RWPE2 (cell line): ENCODE measurements around the gene CACHD1.
A peak's percentile ranks its signal among the peaks of the same experiment; 100 is the strongest.

Source experiments
- ATAC-seq: fragments of 200-7000 bp; cut with Tn5 transposase; 3 replicates; pipeline ENCODE4 v1.9.1; 2021; ENCODE audit warnings: low read depth
- DNase-seq: peaks from one replicate; pipeline ENCODE4 v3.0.0-alpha.2; 2020; ENCODE audit warnings: low spot score
- H3K27ac ChIP-seq: fragments of 450-650 bp; 2 replicates; pipeline ENCODE4 v1.5.1; 2017; ENCODE audit warnings: mild to moderate bottlenecking; ENCODE audit not compliant: poor library complexity, severe bottlenecking
- H3K27me3 ChIP-seq: fragments of 250-450 bp; sonication (Bioruptor Pico); 2 replicates; pipeline ENCODE4 v1.5.1; 2021; ENCODE audit warnings: mild to moderate bottlenecking, moderate library complexity; ENCODE audit not compliant: insufficient read depth, poor library complexity, severe bottlenecking
- H3K36me3 ChIP-seq: fragments of 250-450 bp; sonication (Bioruptor Pico); 2 replicates; pipeline ENCODE4 v1.5.1; 2020; ENCODE audit warnings: low read depth, mild to moderate bottlenecking, moderate library complexity
- H3K4me1 ChIP-seq: fragments of 250-450 bp; sonication (Bioruptor Pico); 2 replicates; pipeline ENCODE4 v1.5.1; 2021; ENCODE audit warnings: mild to moderate bottlenecking, moderate library complexity; ENCODE audit not compliant: insufficient read depth, poor library complexity, severe bottlenecking
- H3K4me3 ChIP-seq: fragments of 250-450 bp; sonication (Bioruptor Pico); 2 replicates; pipeline ENCODE4 v1.5.1; 2021; ENCODE audit warnings: mild to moderate bottlenecking, moderate library complexity; ENCODE audit not compliant: severe bottlenecking
- H3K9me3 ChIP-seq: fragments of 250-450 bp; sonication (Bioruptor Pico); 2 replicates; pipeline ENCODE4 v1.5.1; 2021; ENCODE audit warnings: mild to moderate bottlenecking, moderate library complexity; ENCODE audit not compliant: severe bottlenecking
- TF ChIP-seq, protein P1 (sequence below): fragments of 450-650 bp; IDR thresholded peaks from one replicate; pipeline ENCODE4 v1.5.1; 2017; ENCODE audit warnings: mild to moderate bottlenecking, moderate library complexity; ENCODE audit not compliant: poor library complexity, severe bottlenecking

Gene CACHD1

DNA sequence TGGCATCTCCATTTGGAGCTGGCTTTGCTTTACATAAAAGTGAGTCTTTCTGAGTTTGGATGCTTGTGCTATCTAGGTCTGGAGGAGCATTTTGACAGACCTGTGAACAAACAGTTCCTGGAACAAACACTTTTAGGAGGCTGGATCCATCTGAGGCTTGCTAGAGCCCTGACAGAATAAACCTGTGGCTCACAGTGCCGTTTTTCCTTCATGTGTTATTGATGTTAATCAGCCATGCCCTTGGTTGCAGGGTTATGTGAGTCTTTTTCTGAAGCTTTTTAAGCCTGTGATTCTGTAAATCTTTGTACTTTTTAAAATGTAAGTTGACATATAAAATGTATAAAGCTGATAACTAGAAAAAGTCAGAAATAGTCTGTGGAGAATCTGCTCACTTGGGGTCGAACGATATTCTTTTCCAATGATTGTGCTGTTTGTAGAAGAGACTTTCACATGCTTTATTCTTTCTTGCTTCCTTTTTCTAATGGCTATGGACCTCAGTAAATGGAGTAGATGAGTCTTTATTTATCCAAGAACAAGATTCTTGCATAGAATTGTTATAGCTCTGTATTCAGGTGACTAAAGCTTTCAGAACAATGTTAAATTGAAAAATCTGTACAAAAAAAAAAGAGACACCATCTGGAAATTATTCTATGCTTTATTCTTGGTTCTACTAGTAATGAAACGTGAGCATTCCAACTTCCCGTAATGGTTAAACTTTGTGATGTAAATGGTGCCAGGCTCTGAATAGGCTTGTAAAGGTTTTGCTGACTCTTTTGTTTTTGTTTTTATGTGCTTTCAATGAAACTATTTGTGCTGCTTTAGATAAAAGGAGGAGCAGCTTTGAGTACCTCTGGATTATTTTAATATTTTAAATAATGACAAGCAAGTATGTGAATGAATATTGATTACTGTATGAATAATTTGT is 53.7 kb downstream of the CACHD1 start:
- Histone ChIP-seq H3K4me1 (peaks cover 21% of the 10 kb centered on the region), H3K27ac (no peak overlapping the region), H3K27me3 (no peaks in the 10 kb centered on the region), H3K36me3 (no peaks in the 10 kb centered on the region), H3K4me3 (no peak overlapping the region), H3K9me3 (no peaks in the 10 kb centered on the region)
- no peak for DNase-seq
- TF ChIP-seq, protein P1, sequence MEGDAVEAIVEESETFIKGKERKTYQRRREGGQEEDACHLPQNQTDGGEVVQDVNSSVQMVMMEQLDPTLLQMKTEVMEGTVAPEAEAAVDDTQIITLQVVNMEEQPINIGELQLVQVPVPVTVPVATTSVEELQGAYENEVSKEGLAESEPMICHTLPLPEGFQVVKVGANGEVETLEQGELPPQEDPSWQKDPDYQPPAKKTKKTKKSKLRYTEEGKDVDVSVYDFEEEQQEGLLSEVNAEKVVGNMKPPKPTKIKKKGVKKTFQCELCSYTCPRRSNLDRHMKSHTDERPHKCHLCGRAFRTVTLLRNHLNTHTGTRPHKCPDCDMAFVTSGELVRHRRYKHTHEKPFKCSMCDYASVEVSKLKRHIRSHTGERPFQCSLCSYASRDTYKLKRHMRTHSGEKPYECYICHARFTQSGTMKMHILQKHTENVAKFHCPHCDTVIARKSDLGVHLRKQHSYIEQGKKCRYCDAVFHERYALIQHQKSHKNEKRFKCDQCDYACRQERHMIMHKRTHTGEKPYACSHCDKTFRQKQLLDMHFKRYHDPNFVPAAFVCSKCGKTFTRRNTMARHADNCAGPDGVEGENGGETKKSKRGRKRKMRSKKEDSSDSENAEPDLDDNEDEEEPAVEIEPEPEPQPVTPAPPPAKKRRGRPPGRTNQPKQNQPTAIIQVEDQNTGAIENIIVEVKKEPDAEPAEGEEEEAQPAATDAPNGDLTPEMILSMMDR: no peak
- no peak for ATAC-seq

DNA sequence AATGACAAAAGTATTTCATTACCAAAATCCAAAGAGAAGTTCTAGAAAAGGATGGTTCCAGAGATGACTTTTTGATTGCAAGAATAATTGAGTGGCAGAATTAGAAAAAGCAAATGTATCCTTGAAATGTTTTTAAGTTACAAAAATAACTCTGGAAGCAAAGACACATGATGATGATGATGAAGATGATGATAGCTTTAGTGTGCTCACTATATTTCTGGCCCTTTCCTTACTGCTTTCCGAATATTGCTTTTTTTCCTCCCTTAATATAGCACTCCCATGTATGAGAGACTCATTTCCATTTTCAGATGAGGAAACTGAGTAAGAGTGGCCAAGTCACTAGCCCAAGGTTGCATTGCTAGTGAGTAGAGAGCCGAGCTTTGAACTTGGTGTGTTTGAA is 54.7 kb downstream of the CACHD1 start:
- no peaks in the 10 kb centered on the region for H3K36me3 ChIP-seq
- ATAC-seq: no peak
- H3K4me1 ChIP-seq: peaks cover 21% of the 10 kb centered on the region
- TF ChIP-seq, protein P1: no peak
- no peak for DNase-seq
- no peaks in the 10 kb centered on the region for H3K27me3 ChIP-seq
- H3K4me3 ChIP-seq: no peak overlapping the region
- peak overlapping the region; percentile 52 for H3K27ac ChIP-seq
- H3K9me3 ChIP-seq: no peaks in the 10 kb centered on the region

DNA sequence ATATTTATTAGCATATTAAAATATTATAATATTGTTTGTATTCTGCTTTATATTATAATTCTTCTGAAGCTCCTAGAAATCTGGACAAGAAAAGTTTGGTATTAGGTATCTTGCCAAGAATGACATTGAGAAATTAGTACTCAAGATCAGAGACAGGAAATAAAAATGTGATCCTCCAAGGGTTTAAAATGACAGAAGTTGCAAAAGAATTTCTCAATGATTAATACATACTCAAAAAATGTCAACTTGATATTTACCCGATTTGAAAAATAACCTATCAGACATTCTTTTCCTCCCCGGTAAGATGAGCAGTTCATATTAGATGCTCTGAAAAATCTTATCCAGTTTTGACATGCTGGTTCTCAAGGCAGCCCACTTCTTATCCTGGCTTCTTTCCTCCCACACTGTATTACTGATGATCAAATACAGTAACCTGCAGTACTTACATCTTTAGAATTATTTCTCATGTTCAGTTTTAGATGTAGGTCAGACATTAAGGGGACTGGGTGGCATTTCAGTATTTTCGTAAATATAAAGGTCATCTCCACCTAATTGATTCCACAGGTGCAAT is 55.3 kb downstream of the CACHD1 start:
- DNase-seq (no peak), ATAC-seq (peak; percentile 62)
- Histone ChIP-seq H3K27me3 (no peaks in the 10 kb centered on the region), H3K27ac (peak overlapping the region; percentile 52), H3K9me3 (no peaks in the 10 kb centered on the region), H3K4me3 (no peak overlapping the region), H3K36me3 (no peaks in the 10 kb centered on the region), H3K4me1 (peaks cover 21% of the 10 kb centered on the region)
- TF ChIP-seq, protein P1: no peak

DNA sequence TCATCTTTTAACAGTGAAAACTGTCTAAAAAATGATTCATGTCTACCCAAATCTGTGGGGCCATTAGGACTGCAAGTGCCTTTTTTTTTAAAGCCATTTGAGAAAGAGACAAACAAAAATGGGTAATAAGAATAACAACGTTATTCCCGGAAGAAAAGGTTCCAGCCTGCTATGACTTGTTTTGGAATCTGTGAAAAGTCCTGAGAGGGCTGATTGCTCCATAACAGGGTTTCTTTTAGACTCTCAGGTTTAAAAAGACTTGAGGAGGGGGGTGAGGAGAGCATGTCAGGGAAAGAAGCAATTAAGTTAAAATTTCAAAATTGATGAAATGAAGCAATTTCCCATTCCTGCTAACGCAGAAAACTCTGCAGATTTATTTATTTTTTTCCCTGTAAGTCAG is 56.4 kb downstream of the CACHD1 start:
- TF ChIP-seq, protein P1: no peak
- H3K4me1 ChIP-seq: peaks cover 21% of the 10 kb centered on the region
- H3K27ac ChIP-seq: peak overlapping the region; percentile 52
- ATAC-seq (peak; percentile 48; the same call in 2 of the 3 replicates), DNase-seq (no peak)
- H3K36me3 ChIP-seq: no peaks in the 10 kb centered on the region
- no peak overlapping the region for H3K4me3 ChIP-seq
- no peaks in the 10 kb centered on the region for H3K9me3 ChIP-seq
- no peaks in the 10 kb centered on the region for H3K27me3 ChIP-seq

DNA sequence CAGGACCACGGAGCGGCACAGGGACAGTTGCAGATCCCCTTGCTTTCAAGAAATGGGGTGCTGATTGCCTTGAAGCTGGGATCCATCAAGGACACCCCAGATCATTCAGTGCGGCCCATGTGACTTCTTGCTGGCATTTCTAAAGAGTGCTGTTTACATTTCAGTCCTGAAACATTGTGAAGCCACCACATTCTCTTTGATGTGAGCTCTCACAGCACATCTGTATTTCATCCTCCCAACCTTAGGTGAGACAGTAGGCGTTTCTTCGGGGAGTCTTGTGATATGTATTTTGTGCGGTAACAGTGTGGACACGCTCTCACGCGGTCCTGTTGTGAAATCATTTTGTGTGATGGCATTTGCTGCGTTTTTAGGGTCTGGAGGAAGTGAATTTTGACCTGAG is 57.2 kb downstream of the CACHD1 start:
- ATAC-seq: no peak
- H3K4me3 ChIP-seq: no peak overlapping the region
- no peaks in the 10 kb centered on the region for H3K27me3 ChIP-seq
- no peaks in the 10 kb centered on the region for H3K36me3 ChIP-seq
- TF ChIP-seq, protein P1: no peak
- H3K27ac ChIP-seq: no peak overlapping the region
- H3K4me1 ChIP-seq: peaks cover 21% of the 10 kb centered on the region
- no peak for DNase-seq
- H3K9me3 ChIP-seq: no peaks in the 10 kb centered on the region
